Stomach (tissue), 9 donors: ENCODE data around the gene ENOX1. TPM values are rescaled to one million over a fixed set of nuclear protein-coding genes. Genes with fewer than 3 reads are reported as not detected.

Experiments used
- DNase-seq, 2 donors: peaks; one replicate each; pipeline versions ENCODE4 v3.0.0 to v3.0.0-alpha.2; 2013 to 2019
- H3K27ac ChIP-seq, 5 donors: fragments of 200-600 bp in 4 of 5; sonication (generic) in 4 of 5; one replicate each; pipeline ENCODE4 v1.5.1; 2013 to 2019; ENCODE audit warnings: mild to moderate bottlenecking in 1 of 5, moderate library complexity in 1 of 5
- H3K27me3 ChIP-seq, 3 donors: fragments of 200-600 bp; sonication (generic); one replicate each; pipeline ENCODE4 v1.5.1; 2017 to 2019; ENCODE audit warnings: mixed run types in 1 of 3
- H3K36me3 ChIP-seq, 4 donors: fragments of 200-600 bp; sonication (generic); 1 replicate in 3 of 4; 2 replicates in 1 of 4; pipeline ENCODE4 v1.5.1; 2016 to 2019
- H3K4me1 ChIP-seq, 4 donors: fragments of 200-600 bp; sonication (generic); one replicate each; pipeline ENCODE4 v1.5.1; 2016 to 2019
- H3K4me3 ChIP-seq, 4 donors: fragments of 200-600 bp; sonication (generic) in 3 of 4; one replicate each; pipeline ENCODE4 v1.5.1; 2016 to 2019; ENCODE audit warnings: mild to moderate bottlenecking in 1 of 4
- H3K9me3 ChIP-seq, 4 donors: fragments of 200-600 bp; sonication (generic); one replicate each; pipeline ENCODE4 v1.5.1; 2016 to 2019
- EP300 ChIP-seq: sonication (generic); formaldehyde crosslinking; IDR thresholded peaks from one replicate; pipeline ENCODE4 v1.6.1; 2017; ENCODE audit warnings: antibody characterized with exemption
- POLR2A ChIP-seq, 4 donors: fragments of 450-650 bp; IDR thresholded peaks; one replicate each; pipeline ENCODE4 v1.6.1; 2016; ENCODE audit warnings: antibody characterized with exemption in 4 of 4, control low read depth in 2 of 4, mild to moderate bottlenecking in 1 of 4, moderate library complexity in 1 of 4
- POLR2AphosphoS5 ChIP-seq, 3 donors: sonication (generic); formaldehyde crosslinking; IDR thresholded peaks; one replicate each; pipeline ENCODE4 v1.6.1; 2016; ENCODE audit warnings: antibody characterized with exemption in 3 of 3
- WGBS, 5 donors: extraction: QIAGEN DNeasy Blood & Tissue Kit in 3 of 5; methylation state at CpG; one replicate each; pipeline versions ENCODE4 v1.1.5 to v1.1.7; 2013 to 2018; 5-methylcytosine and 5-hydroxymethylcytosine counted together
- intact Hi-C: fragments of 100-400 bp; cut with DNase I; formaldehyde crosslinking; loops from one replicate; pipeline ENCODE4 v1.15.1; 2023; ENCODE audit warnings: low total_unique reads
- polyA plus RNA-seq, 3 donors: library from polyadenylated mRNA; stranded (reverse); fragments of 200-250 nt; gene quantifications; one replicate each; pipeline ENCODE4 v1.2.3, GENCODE V29; 2013
- total RNA-seq, 5 donors: library from RNA; depleted of rRNA; stranded (reverse); fragments of >200 nt; gene quantifications; one replicate each; pipeline versions ENCODE4 v1.1.0 to v1.2.3, GENCODE V29; 2014 to 2016
- TF ChIP-seq, protein P1 (sequence below), 7 experiments: fragments of 450-650 bp in 4 of 7; fragments of 200-600 bp in 3 of 7; sonication (generic) in 3 of 7; IDR thresholded peaks; one replicate each; pipeline ENCODE4 v1.5.1; 2016 to 2019; ENCODE audit warnings: antibody characterized with exemption in 7 of 7, control low read depth in 2 of 7, mild to moderate bottlenecking in 1 of 7
- donor health status: healthy with polysubstance abuse.
- donor health status: Bipolar disorder and iron deficiency.
- donor health status: healthy.

ENOX1 gene
- total and polyA plus RNA-seq, 8 donors = 0.46 to 6.2 (median 1.4) TPM; not detected in 1

DNA sequence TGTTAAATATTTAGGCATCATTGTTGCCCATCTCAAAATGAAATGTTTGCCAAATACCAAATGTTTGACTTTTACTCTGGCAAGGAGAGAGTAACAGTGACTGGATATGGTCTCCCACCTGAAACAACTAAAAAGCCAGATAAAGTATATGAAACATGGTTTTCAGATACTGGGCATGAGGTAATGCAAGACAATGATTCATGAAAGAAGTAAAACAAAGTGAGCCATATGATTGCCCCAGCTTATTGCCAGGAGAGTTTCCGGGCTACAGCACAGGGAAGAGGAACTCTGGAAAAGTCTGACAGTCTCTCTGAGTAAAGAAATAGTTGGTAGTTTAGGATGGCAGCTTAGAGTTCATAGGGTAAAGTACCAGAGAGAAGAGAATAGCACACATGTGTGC lies 408.8 kb downstream of the ENOX1 start:
- Histone ChIP-seq H3K9me3 (peaks cover 0 to 8% (median 0%) of the 10 kb centered on the region in 4 donors), H3K27ac (peak overlapping the region in 3 of 5 donors; percentile 35 to 45 (median 42)), H3K4me1 (peaks cover 0 to 41% (median 16%) of the 10 kb centered on the region in 4 donors), H3K4me3 (no peak overlapping the region), H3K36me3 (no peaks in the 10 kb centered on the region), H3K27me3 (no peaks in the 10 kb centered on the region)
- WGBS, 5 donors = 26 to 57% (median 33%) methylated on average over 1 of the region's 1 CpG
- intact Hi-C loops = no loop called here
- TF ChIP-seq, protein P1, sequence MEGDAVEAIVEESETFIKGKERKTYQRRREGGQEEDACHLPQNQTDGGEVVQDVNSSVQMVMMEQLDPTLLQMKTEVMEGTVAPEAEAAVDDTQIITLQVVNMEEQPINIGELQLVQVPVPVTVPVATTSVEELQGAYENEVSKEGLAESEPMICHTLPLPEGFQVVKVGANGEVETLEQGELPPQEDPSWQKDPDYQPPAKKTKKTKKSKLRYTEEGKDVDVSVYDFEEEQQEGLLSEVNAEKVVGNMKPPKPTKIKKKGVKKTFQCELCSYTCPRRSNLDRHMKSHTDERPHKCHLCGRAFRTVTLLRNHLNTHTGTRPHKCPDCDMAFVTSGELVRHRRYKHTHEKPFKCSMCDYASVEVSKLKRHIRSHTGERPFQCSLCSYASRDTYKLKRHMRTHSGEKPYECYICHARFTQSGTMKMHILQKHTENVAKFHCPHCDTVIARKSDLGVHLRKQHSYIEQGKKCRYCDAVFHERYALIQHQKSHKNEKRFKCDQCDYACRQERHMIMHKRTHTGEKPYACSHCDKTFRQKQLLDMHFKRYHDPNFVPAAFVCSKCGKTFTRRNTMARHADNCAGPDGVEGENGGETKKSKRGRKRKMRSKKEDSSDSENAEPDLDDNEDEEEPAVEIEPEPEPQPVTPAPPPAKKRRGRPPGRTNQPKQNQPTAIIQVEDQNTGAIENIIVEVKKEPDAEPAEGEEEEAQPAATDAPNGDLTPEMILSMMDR (IDR thresholded peaks at IDR 0.05) = no peak
- peak in 1 of 3 donors; percentile 61 for TF ChIP-seq POLR2AphosphoS5 (IDR thresholded peaks at IDR 0.05)
- DNase-seq = peak; percentile 38 to 39

DNA sequence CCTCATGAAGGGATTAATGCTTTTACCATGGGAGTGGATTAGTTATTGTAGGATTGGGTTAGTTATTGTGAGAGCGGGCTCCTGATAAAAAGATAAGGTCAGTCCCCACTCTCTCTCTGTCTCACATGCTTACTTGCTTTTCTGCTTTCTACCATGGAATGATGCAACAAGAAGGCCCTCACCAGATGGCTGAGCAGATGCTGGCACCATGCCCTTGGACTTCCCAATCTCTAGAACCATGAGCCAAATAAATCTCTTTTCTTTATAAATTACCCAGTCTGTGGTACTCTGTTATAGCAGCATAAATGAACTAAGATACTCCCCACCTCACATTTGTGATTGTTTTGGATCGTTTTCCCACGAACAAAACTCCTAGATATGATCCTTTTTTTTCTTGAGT lies 409.6 kb downstream of the ENOX1 start:
- TF ChIP-seq POLR2AphosphoS5 (IDR thresholded peaks at IDR 0.05) (no peak), EP300 (no peak), POLR2A (IDR thresholded peaks at IDR 0.05) (no peak)
- TF ChIP-seq, protein P1 (IDR thresholded peaks at IDR 0.05) = no peak
- 52 to 79% (median 57%) methylated on average over 3 of the region's 3 CpGs for WGBS, 5 donors
- Histone ChIP-seq H3K9me3 (peaks cover 0 to 8% (median 0%) of the 10 kb centered on the region in 4 donors), H3K36me3 (no peaks in the 10 kb centered on the region), H3K4me3 (no peak overlapping the region), H3K4me1 (peaks cover 0 to 49% (median 16%) of the 10 kb centered on the region in 4 donors), H3K27me3 (no peaks in the 10 kb centered on the region), H3K27ac (no peak overlapping the region)
- intact Hi-C loops = no loop called here
- no peak for DNase-seq

DNA sequence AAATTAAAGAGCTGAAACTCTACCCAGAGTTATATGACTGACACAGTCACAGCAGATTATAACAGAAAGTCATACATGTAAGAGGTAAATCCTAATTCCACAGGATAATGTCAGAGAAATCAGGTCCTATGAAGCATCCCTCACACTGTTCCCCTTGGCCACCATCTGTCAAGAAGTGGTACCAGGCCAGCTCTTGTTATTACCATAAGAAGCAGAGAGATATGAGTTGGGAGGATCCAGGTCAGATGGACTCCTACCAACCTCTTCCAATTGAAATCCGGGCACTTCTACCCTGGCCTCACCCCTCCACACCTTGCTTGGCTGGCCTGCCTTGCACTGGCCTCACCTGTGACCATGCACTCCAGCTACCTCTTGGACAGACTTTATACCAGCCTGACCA lies 410.2 kb downstream of the ENOX1 start:
- TF ChIP-seq POLR2AphosphoS5 (IDR thresholded peaks at IDR 0.05) = no peak
- no peak for TF ChIP-seq POLR2A (IDR thresholded peaks at IDR 0.05)
- TF ChIP-seq EP300 = no peak
- TF ChIP-seq, protein P1 (IDR thresholded peaks at IDR 0.05) = no peak
- intact Hi-C loops = no loop called here
- 79 to 100% (median 88%) methylated on average over 1 of the region's 1 CpG for WGBS, 5 donors

DNA sequence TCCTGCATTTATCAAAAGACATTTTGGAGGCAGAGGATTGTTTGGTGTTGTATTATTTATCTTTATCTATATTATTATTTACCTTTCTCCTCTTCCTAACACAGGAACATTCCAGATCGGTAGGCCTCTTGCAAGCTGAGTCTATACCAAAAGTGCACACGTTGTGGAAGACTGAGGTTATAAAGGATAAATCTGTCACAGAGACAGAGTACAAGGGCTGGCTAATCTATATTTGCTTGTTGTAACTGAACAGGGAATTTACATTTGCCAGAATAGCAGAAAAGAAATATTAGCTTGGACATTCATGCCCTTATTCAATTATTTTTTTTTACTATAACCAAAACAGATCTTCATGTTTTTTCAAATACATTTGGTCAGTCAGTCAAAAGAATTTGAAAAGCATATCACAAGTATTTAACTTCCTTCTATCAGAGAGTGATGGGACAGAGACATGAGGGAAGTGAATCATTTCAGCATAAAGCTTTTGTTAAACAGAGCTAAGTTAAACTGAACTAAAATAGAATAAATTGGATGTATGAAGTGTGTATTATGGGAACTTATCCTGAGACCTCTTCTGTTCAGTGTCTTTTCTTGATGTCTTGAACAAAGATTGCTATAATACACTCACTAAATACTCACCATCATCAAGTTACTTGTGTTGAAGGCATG lies 410.8 kb downstream of the ENOX1 start:
- intact Hi-C loops = no loop called here
- Histone ChIP-seq H3K4me1 (peaks cover 0 to 49% (median 16%) of the 10 kb centered on the region in 4 donors), H3K36me3 (no peaks in the 10 kb centered on the region), H3K4me3 (no peak overlapping the region), H3K27ac (no peak overlapping the region), H3K27me3 (no peaks in the 10 kb centered on the region), H3K9me3 (peaks cover 0 to 8% (median 0%) of the 10 kb centered on the region in 4 donors)
- 36 to 64% (median 53%) methylated on average over 2 of the region's 2 CpGs for WGBS, 5 donors
- no peak for DNase-seq
- TF ChIP-seq POLR2A (IDR thresholded peaks at IDR 0.05) (no peak), EP300 (no peak), POLR2AphosphoS5 (IDR thresholded peaks at IDR 0.05) (no peak)
- TF ChIP-seq, protein P1 (IDR thresholded peaks at IDR 0.05) = no peak

More for the DNA sequence above, 410.2 kb downstream of the ENOX1 start:
- Histone ChIP-seq H3K27me3 (no peaks in the 10 kb centered on the region), H3K36me3 (no peaks in the 10 kb centered on the region), H3K27ac (no peak overlapping the region), H3K4me3 (no peak overlapping the region), H3K9me3 (peaks cover 0 to 8% (median 0%) of the 10 kb centered on the region in 4 donors), H3K4me1 (peaks cover 0 to 49% (median 16%) of the 10 kb centered on the region in 4 donors)
- DNase-seq = no peak
